IMR-90 (cell line): ENCODE measurements around the gene TMEM95. TPM values are rescaled to one million over a fixed set of nuclear protein-coding genes. Genes with fewer than 3 reads are reported as not detected.

ENCODE experiments used
- ATAC-seq: fragments of 200-7000 bp; cut with Tn5 transposase; 2 replicates; pipeline ENCODE4 v1.9.1; 2020; ENCODE audit warnings: low read depth, mild to moderate bottlenecking, moderate library complexity
- BruUV-seq: library from RNA; stranded (reverse); fragments of 400-500 nt; replicated peaks from 2 replicates; lab custom pipeline; 2021; lab: Mats Ljungman, UMichigan
- CTCF ChIA-PET: fragments of 300-600 bp; formaldehyde crosslinking; extraction: SDS; loops from one replicate; lab custom pipeline; 2021; ENCODE audit warnings: antibody characterized with exemption; lab: Yijun Ruan, JAX
- POLR2A ChIA-PET: fragments of 300-600 bp; sonication (Branson Sonifier 250); formaldehyde crosslinking; loops from one replicate; lab custom pipeline; 2022; ENCODE audit warnings: antibody characterized with exemption; ENCODE audit not compliant: unreplicated experiment; lab: Charles Lee
- DNase-seq: peaks from one replicate; pipeline ENCODE4 v3.0.0; 2013
- H2AFZ ChIP-seq: replicated peaks from 2 replicates; pipeline ENCODE3; 2013; ENCODE audit warnings: low read length, mild to moderate bottlenecking; ENCODE audit not compliant: poor library complexity
- H2AK5ac ChIP-seq: 2 replicates; pipeline ENCODE4 v1.6.1; 2013; ENCODE audit warnings: low read depth, low read length, inconsistent platforms
- H2AK9ac ChIP-seq: replicated peaks from 2 replicates; pipeline ENCODE3; 2013; ENCODE audit warnings: mild to moderate bottlenecking, low read depth, low read length, moderate library complexity; ENCODE audit not compliant: poor library complexity
- H2BK120ac ChIP-seq: 2 replicates; pipeline ENCODE4 v1.6.1; 2013; ENCODE audit warnings: low read depth, low read length, inconsistent platforms
- H2BK15ac ChIP-seq: 3 replicates; pipeline ENCODE4 v1.6.1; 2013; ENCODE audit warnings: low read depth, low read length, inconsistent platforms
- H2BK20ac ChIP-seq: 2 replicates; pipeline ENCODE4 v1.6.1; 2013; ENCODE audit warnings: low read depth, mild to moderate bottlenecking, inconsistent platforms, low read length, moderate library complexity
- H2BK5ac ChIP-seq: 2 replicates; pipeline ENCODE4 v1.6.1; 2013; ENCODE audit warnings: mild to moderate bottlenecking, low read depth, low read length, inconsistent platforms; ENCODE audit not compliant: poor library complexity, severe bottlenecking
- H3K14ac ChIP-seq: replicated peaks from 2 replicates; pipeline ENCODE4 v1.6.1; 2013; ENCODE audit warnings: low read depth, low read length, inconsistent platforms
- H3K18ac ChIP-seq: 2 replicates; pipeline ENCODE4 v1.6.1; 2013; ENCODE audit warnings: low read depth, low read length, control low read depth
- H3K23ac ChIP-seq: 2 replicates; pipeline ENCODE4 v1.6.1; 2013; ENCODE audit warnings: low read depth, low read length, inconsistent platforms
- H3K27ac ChIP-seq: 2 replicates; pipeline ENCODE4 v1.5.1; 2013; ENCODE audit warnings: mild to moderate bottlenecking, control low read depth, low read length; ENCODE audit not compliant: insufficient read depth
- H3K27me3 ChIP-seq: 2 replicates; pipeline ENCODE4 v1.6.1; 2013; ENCODE audit warnings: low read length; ENCODE audit not compliant: control insufficient read depth, insufficient read depth
- H3K36me3 ChIP-seq: 2 replicates; pipeline ENCODE4 v1.6.1; 2013; ENCODE audit warnings: low read length, mixed read lengths; ENCODE audit not compliant: control insufficient read depth, insufficient read depth
- H3K4ac ChIP-seq: 2 replicates; pipeline ENCODE4 v1.6.1; 2013; ENCODE audit warnings: low read depth, low read length, inconsistent platforms
- H3K4me1 ChIP-seq: 2 replicates; pipeline ENCODE4 v1.6.1; 2013; ENCODE audit warnings: low read length, mixed read lengths; ENCODE audit not compliant: control insufficient read depth, insufficient read depth
- H3K4me2 ChIP-seq: 2 replicates; pipeline ENCODE4 v1.6.1; 2013; ENCODE audit warnings: low read depth, mild to moderate bottlenecking, control low read depth, low read length, moderate library complexity
- H3K4me3 ChIP-seq: 2 replicates; pipeline ENCODE4 v1.5.1; 2013; ENCODE audit warnings: low read depth, mild to moderate bottlenecking, control low read depth, low read length, moderate library complexity; ENCODE audit not compliant: insufficient read depth
- H3K56ac ChIP-seq: 2 replicates; pipeline ENCODE4 v1.6.1; 2013; ENCODE audit warnings: low read length, inconsistent platforms; ENCODE audit not compliant: insufficient read depth; ENCODE audit errors: extremely low read depth
- H3K79me1 ChIP-seq, 2 experiments: 2 replicates each; pipeline ENCODE4 v1.6.1; 2013; ENCODE audit warnings: low read length in 2 of 2, inconsistent platforms in 1 of 2, low read depth in 1 of 2
- H3K9ac ChIP-seq: 2 replicates; pipeline ENCODE4 v1.6.1; 2013; ENCODE audit warnings: low read depth, low read length, control low read depth
- H3K9me1 ChIP-seq: 2 replicates; pipeline ENCODE4 v1.6.1; 2013; ENCODE audit warnings: low read length, inconsistent platforms; ENCODE audit not compliant: insufficient read depth
- H3K9me3 ChIP-seq: 2 replicates; pipeline ENCODE4 v1.6.1; 2013; ENCODE audit warnings: low read length; ENCODE audit not compliant: control insufficient read depth, insufficient read depth
- H4K20me1 ChIP-seq: 2 replicates; pipeline ENCODE4 v1.6.1; 2013; ENCODE audit warnings: low read length, inconsistent platforms; ENCODE audit not compliant: insufficient read depth
- H4K5ac ChIP-seq: 2 replicates; pipeline ENCODE4 v1.6.1; 2013; ENCODE audit warnings: mild to moderate bottlenecking, low read depth, low read length, control low read depth
- H4K8ac ChIP-seq, 2 experiments: 2 replicates each; pipeline ENCODE4 v1.6.1; 2013; ENCODE audit warnings: low read depth in 2 of 2, low read length in 2 of 2, control low read depth in 1 of 2, inconsistent platforms in 1 of 2
- H4K91ac ChIP-seq: 2 replicates; pipeline ENCODE4 v1.6.1; 2013; ENCODE audit warnings: low read depth, low read length, inconsistent platforms; ENCODE audit not compliant: insufficient read depth
- MAFK ChIP-seq: IDR thresholded peaks from 2 replicates; pipeline ENCODE4 v1.6.1; 2012; ENCODE audit warnings: low read depth, low read length, improper control_type of control experiment
- MAZ ChIP-seq: IDR thresholded peaks from 2 replicates; pipeline ENCODE4 v1.6.1; 2012; ENCODE audit warnings: low read depth, mild to moderate bottlenecking, low read length, improper control_type of control experiment, moderate library complexity, borderline replicate concordance
- RAD21 ChIP-seq: IDR thresholded peaks from 2 replicates; pipeline ENCODE4 v1.6.1; 2012; ENCODE audit warnings: low read length, improper control_type of control experiment
- WGBS, 2 experiments: methylation state at CpG; one replicate each; pipeline versions ENCODE4 v1.1.5 to v1.1.7; 2013; ENCODE audit warnings: missing lambda C conversion rate in 2 of 2; ENCODE audit not compliant: insufficient read length in 1 of 2; ENCODE audit errors: extremely low coverage in 2 of 2; 5-methylcytosine and 5-hydroxymethylcytosine counted together
- dilution Hi-C: fragments of 300-500 bp; cut with HindIII; formaldehyde crosslinking; loops from one replicate; pipeline ENCODE4 v1.14.3; 2018; ENCODE audit warnings: low sequenced_read_pairs; ENCODE audit not compliant: unreplicated experiment
- in situ Hi-C: fragments of 300-500 bp; cut with MboI; formaldehyde crosslinking; loops from 3 replicates; pipeline ENCODE4 v1.14.3; 2019; ENCODE audit warnings: low sequenced_read_pairs, inconsistent platforms, mixed read lengths
- intact Hi-C: fragments of 100-400 bp; cut with micrococcal nuclease; formaldehyde crosslinking; loops from 2 replicates; pipeline ENCODE4 v1.10.0; 2022
- polyA plus RNA-seq, 3 experiments: library from polyadenylated mRNA; depleted of rRNA; stranded (reverse); fragments of >200 nt; gene quantifications; 2 replicates each; pipeline ENCODE4 v1.2.3, GENCODE V29; 2012; ENCODE audit warnings: low replicate concordance in 1 of 3
- total RNA-seq: library from RNA; depleted of rRNA; stranded (reverse); fragments of >200 nt; gene quantifications from 2 replicates; pipeline ENCODE4 v1.2.3, GENCODE V29; 2012

TMEM95 gene
- total and polyA plus RNA-seq, 2 of the 4 experiments (the other 2 are of a cell fraction), result not detected

GRCh38 chr17:7379134-7379533, 24.2 kb downstream of the TMEM95 start:
- Histone ChIP-seq H4K20me1 (no peaks in the 10 kb centered on the region), H3K79me1 (no peaks in the 10 kb centered on the region), H3K4me3 (no peak overlapping the region), H3K27me3 (peaks cover 26% of the 10 kb centered on the region), H2BK5ac (no peak overlapping the region), H4K91ac (no peak overlapping the region), H3K9me1 (peaks cover 2% of the 10 kb centered on the region; the same call in 1 of the 2 replicates), H4K8ac (no peak overlapping the region), H3K14ac (no peak overlapping the region), H3K4me2 (no peak overlapping the region), H3K9me3 (peaks cover 10% of the 10 kb centered on the region; the same call in 1 of the 2 replicates), H3K4me1 (peaks cover 7% of the 10 kb centered on the region; the same call in 1 of the 2 replicates), H3K18ac (no peak overlapping the region), H3K56ac (no peak overlapping the region), H3K9ac (no peak overlapping the region), H3K36me3 (no peaks in the 10 kb centered on the region), H3K27ac (no peak overlapping the region), H4K5ac (no peak overlapping the region), H2BK20ac (no peak overlapping the region), H3K23ac (no peak overlapping the region), H2AK9ac (no peak overlapping the region), H3K4ac (no peak overlapping the region), H2AFZ (no peak overlapping the region), H2BK15ac (no peak overlapping the region), H2BK120ac (no peak overlapping the region), H2AK5ac (no peak overlapping the region)
- ChIA-PET CTCF (no interaction called here), POLR2A (no interaction called here)
- ATAC-seq (no peak), DNase-seq (no peak)
- dilution Hi-C loops (no loop called here), in situ Hi-C loops (no loop called here), intact Hi-C loops (no loop called here)
- no TSS peak for BruUV-seq
- WGBS, 2 experiments, result no CpG with 5 or more reads among the region's 3 CpGs
- no peak for TF ChIP-seq MAZ
- no peak for TF ChIP-seq RAD21
- TF ChIP-seq MAFK, result no peak
